ENCODE data around the gene TMEM80. TPM values are rescaled to one million over a fixed set of nuclear protein-coding genes. Genes with fewer than 3 reads are reported as not detected.

The TMEM80 gene
- total and polyA plus RNA-seq, 2 of the 8 experiments (the other 6 are each of a cell fraction or from before 2014, with no cell fraction given), result 8.0 to 16.3 TPM

GRCh38 chr11:728901-729491 is 33.4 kb downstream of the TMEM80 start (continued):
- TF ChIP-seq, protein P1, sequence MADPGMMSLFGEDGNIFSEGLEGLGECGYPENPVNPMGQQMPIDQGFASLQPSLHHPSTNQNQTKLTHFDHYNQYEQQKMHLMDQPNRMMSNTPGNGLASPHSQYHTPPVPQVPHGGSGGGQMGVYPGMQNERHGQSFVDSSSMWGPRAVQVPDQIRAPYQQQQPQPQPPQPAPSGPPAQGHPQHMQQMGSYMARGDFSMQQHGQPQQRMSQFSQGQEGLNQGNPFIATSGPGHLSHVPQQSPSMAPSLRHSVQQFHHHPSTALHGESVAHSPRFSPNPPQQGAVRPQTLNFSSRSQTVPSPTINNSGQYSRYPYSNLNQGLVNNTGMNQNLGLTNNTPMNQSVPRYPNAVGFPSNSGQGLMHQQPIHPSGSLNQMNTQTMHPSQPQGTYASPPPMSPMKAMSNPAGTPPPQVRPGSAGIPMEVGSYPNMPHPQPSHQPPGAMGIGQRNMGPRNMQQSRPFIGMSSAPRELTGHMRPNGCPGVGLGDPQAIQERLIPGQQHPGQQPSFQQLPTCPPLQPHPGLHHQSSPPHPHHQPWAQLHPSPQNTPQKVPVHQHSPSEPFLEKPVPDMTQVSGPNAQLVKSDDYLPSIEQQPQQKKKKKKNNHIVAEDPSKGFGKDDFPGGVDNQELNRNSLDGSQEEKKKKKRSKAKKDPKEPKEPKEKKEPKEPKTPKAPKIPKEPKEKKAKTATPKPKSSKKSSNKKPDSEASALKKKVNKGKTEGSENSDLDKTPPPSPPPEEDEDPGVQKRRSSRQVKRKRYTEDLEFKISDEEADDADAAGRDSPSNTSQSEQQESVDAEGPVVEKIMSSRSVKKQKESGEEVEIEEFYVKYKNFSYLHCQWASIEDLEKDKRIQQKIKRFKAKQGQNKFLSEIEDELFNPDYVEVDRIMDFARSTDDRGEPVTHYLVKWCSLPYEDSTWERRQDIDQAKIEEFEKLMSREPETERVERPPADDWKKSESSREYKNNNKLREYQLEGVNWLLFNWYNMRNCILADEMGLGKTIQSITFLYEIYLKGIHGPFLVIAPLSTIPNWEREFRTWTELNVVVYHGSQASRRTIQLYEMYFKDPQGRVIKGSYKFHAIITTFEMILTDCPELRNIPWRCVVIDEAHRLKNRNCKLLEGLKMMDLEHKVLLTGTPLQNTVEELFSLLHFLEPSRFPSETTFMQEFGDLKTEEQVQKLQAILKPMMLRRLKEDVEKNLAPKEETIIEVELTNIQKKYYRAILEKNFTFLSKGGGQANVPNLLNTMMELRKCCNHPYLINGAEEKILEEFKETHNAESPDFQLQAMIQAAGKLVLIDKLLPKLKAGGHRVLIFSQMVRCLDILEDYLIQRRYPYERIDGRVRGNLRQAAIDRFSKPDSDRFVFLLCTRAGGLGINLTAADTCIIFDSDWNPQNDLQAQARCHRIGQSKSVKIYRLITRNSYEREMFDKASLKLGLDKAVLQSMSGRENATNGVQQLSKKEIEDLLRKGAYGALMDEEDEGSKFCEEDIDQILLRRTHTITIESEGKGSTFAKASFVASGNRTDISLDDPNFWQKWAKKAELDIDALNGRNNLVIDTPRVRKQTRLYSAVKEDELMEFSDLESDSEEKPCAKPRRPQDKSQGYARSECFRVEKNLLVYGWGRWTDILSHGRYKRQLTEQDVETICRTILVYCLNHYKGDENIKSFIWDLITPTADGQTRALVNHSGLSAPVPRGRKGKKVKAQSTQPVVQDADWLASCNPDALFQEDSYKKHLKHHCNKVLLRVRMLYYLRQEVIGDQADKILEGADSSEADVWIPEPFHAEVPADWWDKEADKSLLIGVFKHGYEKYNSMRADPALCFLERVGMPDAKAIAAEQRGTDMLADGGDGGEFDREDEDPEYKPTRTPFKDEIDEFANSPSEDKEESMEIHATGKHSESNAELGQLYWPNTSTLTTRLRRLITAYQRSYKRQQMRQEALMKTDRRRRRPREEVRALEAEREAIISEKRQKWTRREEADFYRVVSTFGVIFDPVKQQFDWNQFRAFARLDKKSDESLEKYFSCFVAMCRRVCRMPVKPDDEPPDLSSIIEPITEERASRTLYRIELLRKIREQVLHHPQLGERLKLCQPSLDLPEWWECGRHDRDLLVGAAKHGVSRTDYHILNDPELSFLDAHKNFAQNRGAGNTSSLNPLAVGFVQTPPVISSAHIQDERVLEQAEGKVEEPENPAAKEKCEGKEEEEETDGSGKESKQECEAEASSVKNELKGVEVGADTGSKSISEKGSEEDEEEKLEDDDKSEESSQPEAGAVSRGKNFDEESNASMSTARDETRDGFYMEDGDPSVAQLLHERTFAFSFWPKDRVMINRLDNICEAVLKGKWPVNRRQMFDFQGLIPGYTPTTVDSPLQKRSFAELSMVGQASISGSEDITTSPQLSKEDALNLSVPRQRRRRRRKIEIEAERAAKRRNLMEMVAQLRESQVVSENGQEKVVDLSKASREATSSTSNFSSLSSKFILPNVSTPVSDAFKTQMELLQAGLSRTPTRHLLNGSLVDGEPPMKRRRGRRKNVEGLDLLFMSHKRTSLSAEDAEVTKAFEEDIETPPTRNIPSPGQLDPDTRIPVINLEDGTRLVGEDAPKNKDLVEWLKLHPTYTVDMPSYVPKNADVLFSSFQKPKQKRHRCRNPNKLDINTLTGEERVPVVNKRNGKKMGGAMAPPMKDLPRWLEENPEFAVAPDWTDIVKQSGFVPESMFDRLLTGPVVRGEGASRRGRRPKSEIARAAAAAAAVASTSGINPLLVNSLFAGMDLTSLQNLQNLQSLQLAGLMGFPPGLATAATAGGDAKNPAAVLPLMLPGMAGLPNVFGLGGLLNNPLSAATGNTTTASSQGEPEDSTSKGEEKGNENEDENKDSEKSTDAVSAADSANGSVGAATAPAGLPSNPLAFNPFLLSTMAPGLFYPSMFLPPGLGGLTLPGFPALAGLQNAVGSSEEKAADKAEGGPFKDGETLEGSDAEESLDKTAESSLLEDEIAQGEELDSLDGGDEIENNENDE (IDR thresholded peaks at IDR 0.05; ENCODE audit: insufficient replicate concordance, low read length), result no peak
- no peak for TF ChIP-seq SP2 (IDR thresholded peaks at IDR 0.05; ENCODE audit: low read length)
- no peak for TF ChIP-seq CREB1 (IDR thresholded peaks at IDR 0.05)
- TF ChIP-seq, protein P2, sequence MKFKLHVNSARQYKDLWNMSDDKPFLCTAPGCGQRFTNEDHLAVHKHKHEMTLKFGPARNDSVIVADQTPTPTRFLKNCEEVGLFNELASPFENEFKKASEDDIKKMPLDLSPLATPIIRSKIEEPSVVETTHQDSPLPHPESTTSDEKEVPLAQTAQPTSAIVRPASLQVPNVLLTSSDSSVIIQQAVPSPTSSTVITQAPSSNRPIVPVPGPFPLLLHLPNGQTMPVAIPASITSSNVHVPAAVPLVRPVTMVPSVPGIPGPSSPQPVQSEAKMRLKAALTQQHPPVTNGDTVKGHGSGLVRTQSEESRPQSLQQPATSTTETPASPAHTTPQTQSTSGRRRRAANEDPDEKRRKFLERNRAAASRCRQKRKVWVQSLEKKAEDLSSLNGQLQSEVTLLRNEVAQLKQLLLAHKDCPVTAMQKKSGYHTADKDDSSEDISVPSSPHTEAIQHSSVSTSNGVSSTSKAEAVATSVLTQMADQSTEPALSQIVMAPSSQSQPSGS (IDR thresholded peaks at IDR 0.05; ENCODE audit: low read length), result no peak
